Neural progenitor cell (in vitro differentiated cells): ENCODE results near the gene MAPK10. TPM values are rescaled to one million over a fixed set of nuclear protein-coding genes. Genes with fewer than 3 reads are reported as not detected.

Source experiments
- DNase-seq: peaks from one replicate; pipeline ENCODE4 v3.0.0-alpha.2; 2016; ENCODE audit warnings: low spot score
- H2AFZ ChIP-seq: fragments of 200-600 bp; sonication (generic); replicated peaks from 2 replicates; pipeline ENCODE4 v1.6.1; 2016; ENCODE audit warnings: antibody characterized with exemption
- H3F3A ChIP-seq: fragments of 200-600 bp; sonication (generic); 2 replicates; pipeline ENCODE4 v1.6.1; 2016; ENCODE audit warnings: antibody characterized with exemption, low read depth
- H3K27ac ChIP-seq: fragments of 200-600 bp; sonication (generic); 2 replicates; pipeline ENCODE4 v1.5.1; 2016; ENCODE audit warnings: mild to moderate bottlenecking
- H3K27me3 ChIP-seq: fragments of 200-600 bp; sonication (generic); 2 replicates; pipeline ENCODE4 v1.6.1; 2016; ENCODE audit warnings: mild to moderate bottlenecking, moderate library complexity
- H3K36me3 ChIP-seq: fragments of 200-600 bp; sonication (generic); 2 replicates; pipeline ENCODE4 v1.5.1; 2016
- H3K4me1 ChIP-seq: fragments of 200-600 bp; sonication (generic); 2 replicates; pipeline ENCODE4 v1.6.1; 2016; ENCODE audit warnings: mixed run types
- H3K4me2 ChIP-seq: fragments of 200-600 bp; sonication (generic); 2 replicates; pipeline ENCODE4 v1.6.1; 2016
- H3K4me3 ChIP-seq: fragments of 200-600 bp; sonication (generic); 2 replicates; pipeline ENCODE4 v1.5.1; 2016
- H3K79me2 ChIP-seq: fragments of 200-600 bp; sonication (generic); 2 replicates; pipeline ENCODE4 v1.6.1; 2016; ENCODE audit warnings: low read depth
- H3K9ac ChIP-seq: fragments of 200-600 bp; sonication (generic); 2 replicates; pipeline ENCODE4 v1.6.1; 2016
- H3K9me3 ChIP-seq: fragments of 200-600 bp; sonication (generic); 2 replicates; pipeline ENCODE4 v1.5.1; 2016; ENCODE audit warnings: low read depth
- H4K20me1 ChIP-seq: fragments of 200-600 bp; sonication (generic); 2 replicates; pipeline ENCODE4 v1.6.1; 2016; ENCODE audit warnings: low read depth
- H3K27ac Mint-ChIP-seq: 3 replicates; pipeline ENCODE4 v1.8.0; 2021; ENCODE audit warnings: mixed read lengths
- H3K27me3 Mint-ChIP-seq: 2 replicates; pipeline ENCODE4 v1.8.0; 2022; ENCODE audit warnings: low read depth, mild to moderate bottlenecking, inconsistent platforms, moderate library complexity, mixed read lengths; ENCODE audit not compliant: insufficient read depth
- H3K36me3 Mint-ChIP-seq: 3 replicates; pipeline ENCODE4 v1.8.0; 2021; ENCODE audit warnings: mixed read lengths
- H3K4me1 Mint-ChIP-seq: 3 replicates; pipeline ENCODE4 v1.8.0; 2021; ENCODE audit warnings: mixed read lengths
- H3K4me3 Mint-ChIP-seq: 3 replicates; pipeline ENCODE4 v1.8.0; 2021; ENCODE audit warnings: mild to moderate bottlenecking, moderate library complexity, mixed read lengths
- H3K9me3 Mint-ChIP-seq: 3 replicates; pipeline ENCODE4 v1.8.0; 2020; ENCODE audit warnings: mixed read lengths
- EZH2 ChIP-seq: fragments of 200-600 bp; sonication (generic); IDR thresholded peaks from 2 replicates; pipeline ENCODE4 v1.6.1; 2017; ENCODE audit warnings: antibody characterized with exemption, mild to moderate bottlenecking, moderate library complexity
- EZH2phosphoT487 ChIP-seq: fragments of 200-600 bp; sonication (generic); IDR thresholded peaks from 2 replicates; pipeline ENCODE4 v1.6.1; 2017; ENCODE audit warnings: antibody characterized with exemption
- small RNA-seq: library from RNA; depleted of rRNA; stranded (forward); fragments of <200 nt; gene quantifications from one replicate; pipeline ENCODE3, GENCODE V24; 2015
- total RNA-seq: library from RNA; depleted of rRNA; stranded (reverse); fragments of >200 nt; gene quantifications from 2 replicates; pipeline ENCODE4 v1.2.3, GENCODE V29; 2015; ENCODE audit warnings: low replicate concordance
- TF ChIP-seq, protein P1 (sequence below): fragments of 200-600 bp; sonication (generic); IDR thresholded peaks from 2 replicates; pipeline ENCODE4 v1.5.1; 2017; ENCODE audit warnings: antibody characterized with exemption, mild to moderate bottlenecking

Gene MAPK10
- total RNA-seq, 1 donor from 2014 or later, result 383 TPM

DNA sequence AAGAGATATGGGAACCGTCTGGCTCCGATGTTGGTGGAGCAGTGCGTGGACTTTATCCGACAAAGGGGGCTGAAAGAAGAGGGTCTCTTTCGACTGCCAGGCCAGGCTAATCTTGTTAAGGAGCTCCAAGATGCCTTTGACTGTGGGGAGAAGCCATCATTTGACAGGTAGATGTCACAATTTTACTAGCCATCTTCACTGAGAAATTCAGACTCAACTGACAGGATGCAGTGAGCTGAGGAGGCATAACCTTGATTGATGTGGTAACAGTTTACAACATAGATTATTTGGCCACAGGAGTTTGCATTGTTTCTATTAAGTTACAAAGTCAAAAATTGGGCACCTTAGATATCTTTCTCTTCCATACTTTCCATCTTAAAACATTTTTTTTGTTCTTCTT is 417.7 kb downstream of the MAPK10 start:
- Histone ChIP-seq H3K36me3 (no peaks in the 10 kb centered on the region), H3K27me3 (no peaks in the 10 kb centered on the region), H3K4me2 (no peak overlapping the region), H3K9me3 (no peaks in the 10 kb centered on the region), H3K4me1 (peaks cover 4% of the 10 kb centered on the region), H4K20me1 (no peaks in the 10 kb centered on the region), H3F3A (no peaks in the 10 kb centered on the region), H2AFZ (no peak overlapping the region), H3K27ac (no peak overlapping the region), H3K79me2 (no peaks in the 10 kb centered on the region), H3K9ac (no peak overlapping the region), H3K4me3 (no peak overlapping the region)
- Mint-ChIP-seq H3K27me3 (no peaks in the 10 kb centered on the region), H3K27ac (no peak overlapping the region), H3K4me1 (peaks cover 15% of the 10 kb centered on the region), H3K4me3 (no peak overlapping the region), H3K36me3 (peaks cover 5% of the 10 kb centered on the region), H3K9me3 (no peaks in the 10 kb centered on the region)
- TF ChIP-seq, protein P1, sequence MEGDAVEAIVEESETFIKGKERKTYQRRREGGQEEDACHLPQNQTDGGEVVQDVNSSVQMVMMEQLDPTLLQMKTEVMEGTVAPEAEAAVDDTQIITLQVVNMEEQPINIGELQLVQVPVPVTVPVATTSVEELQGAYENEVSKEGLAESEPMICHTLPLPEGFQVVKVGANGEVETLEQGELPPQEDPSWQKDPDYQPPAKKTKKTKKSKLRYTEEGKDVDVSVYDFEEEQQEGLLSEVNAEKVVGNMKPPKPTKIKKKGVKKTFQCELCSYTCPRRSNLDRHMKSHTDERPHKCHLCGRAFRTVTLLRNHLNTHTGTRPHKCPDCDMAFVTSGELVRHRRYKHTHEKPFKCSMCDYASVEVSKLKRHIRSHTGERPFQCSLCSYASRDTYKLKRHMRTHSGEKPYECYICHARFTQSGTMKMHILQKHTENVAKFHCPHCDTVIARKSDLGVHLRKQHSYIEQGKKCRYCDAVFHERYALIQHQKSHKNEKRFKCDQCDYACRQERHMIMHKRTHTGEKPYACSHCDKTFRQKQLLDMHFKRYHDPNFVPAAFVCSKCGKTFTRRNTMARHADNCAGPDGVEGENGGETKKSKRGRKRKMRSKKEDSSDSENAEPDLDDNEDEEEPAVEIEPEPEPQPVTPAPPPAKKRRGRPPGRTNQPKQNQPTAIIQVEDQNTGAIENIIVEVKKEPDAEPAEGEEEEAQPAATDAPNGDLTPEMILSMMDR, result no peak
- TF ChIP-seq EZH2phosphoT487 (no peak), EZH2 (no peak)
- DNase-seq, result no peak

DNA sequence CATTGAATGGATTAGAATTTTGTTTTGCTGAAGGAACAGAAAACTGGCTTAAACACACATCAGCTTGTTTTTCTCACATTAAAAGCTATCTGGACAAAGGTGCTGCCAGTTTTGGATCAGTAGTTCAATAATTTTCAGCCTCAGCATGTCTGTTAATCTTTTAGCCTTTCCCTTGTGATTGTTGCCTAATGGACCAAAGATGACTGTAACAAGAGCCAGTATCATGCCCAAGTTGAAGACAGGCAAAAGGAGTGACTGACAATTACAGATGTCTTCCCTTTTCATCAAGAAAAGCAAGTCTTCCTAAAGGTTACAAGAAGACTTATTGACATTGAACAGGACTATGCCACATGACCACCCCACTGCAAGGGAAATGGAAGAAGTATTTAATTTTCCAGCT is 419.7 kb downstream of the MAPK10 start:
- Histone ChIP-seq H3K4me2 (no peak overlapping the region), H3K4me1 (no peaks in the 10 kb centered on the region), H3K9me3 (no peaks in the 10 kb centered on the region), H3K27ac (no peak overlapping the region), H4K20me1 (no peaks in the 10 kb centered on the region), H3F3A (no peaks in the 10 kb centered on the region), H3K79me2 (no peaks in the 10 kb centered on the region), H2AFZ (no peak overlapping the region), H3K9ac (no peak overlapping the region), H3K27me3 (no peaks in the 10 kb centered on the region), H3K4me3 (no peak overlapping the region), H3K36me3 (no peaks in the 10 kb centered on the region)
- H3K4me1 Mint-ChIP-seq, result peaks cover 15% of the 10 kb centered on the region
- no peaks in the 10 kb centered on the region for H3K9me3 Mint-ChIP-seq
- peaks cover 5% of the 10 kb centered on the region for H3K36me3 Mint-ChIP-seq
- no peak overlapping the region for H3K27ac Mint-ChIP-seq
- no peak for DNase-seq
- no peak overlapping the region for H3K4me3 Mint-ChIP-seq
- no peaks in the 10 kb centered on the region for H3K27me3 Mint-ChIP-seq
- TF ChIP-seq, protein P1, result no peak
- no peak for TF ChIP-seq EZH2
- TF ChIP-seq EZH2phosphoT487, result no peak

Small RNA genes within 50 kb of the gene (small RNA-seq; reads per million reads assigned to genes)
- not detected for gene RN7SKP96

Other genes starting within 250 kb of the MAPK10 start
- 183 and 244 TPM in 2 replicates for gene PTPN13, start 234.3 kb upstream of the MAPK10 start, total RNA-seq